GM12872 (cell line): ENCODE data around the gene BPIFB6.

Source experiments
- TF ChIP-seq, protein P1 (sequence below): IDR thresholded peaks from 3 replicates; pipeline ENCODE4 v1.5.1; 2011; ENCODE audit warnings: low read depth, mild to moderate bottlenecking, low read length, moderate library complexity; ENCODE audit not compliant: insufficient read depth

Gene BPIFB6, protein sequence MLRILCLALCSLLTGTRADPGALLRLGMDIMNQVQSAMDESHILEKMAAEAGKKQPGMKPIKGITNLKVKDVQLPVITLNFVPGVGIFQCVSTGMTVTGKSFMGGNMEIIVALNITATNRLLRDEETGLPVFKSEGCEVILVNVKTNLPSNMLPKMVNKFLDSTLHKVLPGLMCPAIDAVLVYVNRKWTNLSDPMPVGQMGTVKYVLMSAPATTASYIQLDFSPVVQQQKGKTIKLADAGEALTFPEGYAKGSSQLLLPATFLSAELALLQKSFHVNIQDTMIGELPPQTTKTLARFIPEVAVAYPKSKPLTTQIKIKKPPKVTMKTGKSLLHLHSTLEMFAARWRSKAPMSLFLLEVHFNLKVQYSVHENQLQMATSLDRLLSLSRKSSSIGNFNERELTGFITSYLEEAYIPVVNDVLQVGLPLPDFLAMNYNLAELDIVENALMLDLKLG

DNA sequence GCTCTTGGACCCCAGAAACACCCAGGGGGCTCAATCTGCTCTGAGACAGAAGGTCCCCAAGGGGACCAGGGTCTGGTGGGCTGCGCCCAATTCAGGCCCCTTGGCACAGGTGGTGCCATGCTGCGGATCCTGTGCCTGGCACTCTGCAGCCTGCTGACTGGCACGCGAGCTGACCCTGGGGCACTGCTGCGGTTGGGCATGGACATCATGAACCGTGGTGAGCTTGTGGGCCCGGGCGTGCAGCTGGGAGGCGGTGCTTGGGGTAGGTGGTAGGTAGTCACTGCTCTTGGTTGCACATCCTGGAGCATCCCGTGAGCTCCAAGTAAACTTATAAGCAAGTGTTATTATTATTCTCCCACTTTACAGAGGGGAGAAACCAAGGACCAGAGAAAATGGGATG is at the start of gene BPIFB6:
TSS of gene BPIFB6 (plus strand) at position 118 of the 400 bp plus-strand sequence. CDS start at position 118, 0 bp downstream.
- TF ChIP-seq, protein P1, sequence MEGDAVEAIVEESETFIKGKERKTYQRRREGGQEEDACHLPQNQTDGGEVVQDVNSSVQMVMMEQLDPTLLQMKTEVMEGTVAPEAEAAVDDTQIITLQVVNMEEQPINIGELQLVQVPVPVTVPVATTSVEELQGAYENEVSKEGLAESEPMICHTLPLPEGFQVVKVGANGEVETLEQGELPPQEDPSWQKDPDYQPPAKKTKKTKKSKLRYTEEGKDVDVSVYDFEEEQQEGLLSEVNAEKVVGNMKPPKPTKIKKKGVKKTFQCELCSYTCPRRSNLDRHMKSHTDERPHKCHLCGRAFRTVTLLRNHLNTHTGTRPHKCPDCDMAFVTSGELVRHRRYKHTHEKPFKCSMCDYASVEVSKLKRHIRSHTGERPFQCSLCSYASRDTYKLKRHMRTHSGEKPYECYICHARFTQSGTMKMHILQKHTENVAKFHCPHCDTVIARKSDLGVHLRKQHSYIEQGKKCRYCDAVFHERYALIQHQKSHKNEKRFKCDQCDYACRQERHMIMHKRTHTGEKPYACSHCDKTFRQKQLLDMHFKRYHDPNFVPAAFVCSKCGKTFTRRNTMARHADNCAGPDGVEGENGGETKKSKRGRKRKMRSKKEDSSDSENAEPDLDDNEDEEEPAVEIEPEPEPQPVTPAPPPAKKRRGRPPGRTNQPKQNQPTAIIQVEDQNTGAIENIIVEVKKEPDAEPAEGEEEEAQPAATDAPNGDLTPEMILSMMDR, result no peak

DNA sequence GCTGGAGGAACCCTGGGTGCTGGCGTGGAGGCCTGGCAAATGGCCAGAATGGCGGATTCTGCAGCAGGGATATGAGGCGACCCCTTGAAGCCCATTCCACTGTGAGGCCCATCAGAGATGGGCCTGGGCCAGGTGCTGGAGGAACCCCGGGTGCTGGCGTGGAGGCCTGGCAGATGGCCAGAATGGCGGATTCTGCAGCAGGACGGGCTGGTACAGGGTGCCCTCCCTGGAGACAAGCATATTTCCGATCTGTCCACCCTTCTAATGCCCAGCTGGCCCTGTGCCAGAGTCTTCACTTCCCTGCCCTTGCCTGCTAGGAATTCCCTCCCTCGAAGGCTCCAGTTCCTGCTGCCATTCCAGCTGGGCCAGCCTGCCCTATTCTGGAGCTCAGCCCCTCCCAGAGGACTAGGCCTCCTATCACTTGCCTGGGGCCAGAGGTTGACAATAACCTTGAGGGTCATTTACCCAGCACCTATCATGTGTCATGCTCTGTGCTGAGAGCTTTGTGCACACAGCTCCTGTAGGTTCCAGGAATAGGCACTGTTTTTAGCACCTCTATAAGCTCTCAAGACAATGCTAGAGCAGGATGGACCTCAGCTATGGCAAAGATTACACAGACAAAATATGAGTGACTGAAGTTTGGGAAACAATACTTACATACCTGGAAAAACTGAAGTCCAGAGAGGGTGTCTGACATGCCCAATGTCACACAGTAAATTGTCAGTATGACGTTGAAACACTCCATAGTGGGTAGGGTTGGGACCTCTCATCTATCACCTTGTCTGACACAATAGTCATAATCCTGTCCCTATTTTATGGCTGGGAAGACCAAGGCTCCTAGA is 48.6 kb upstream of the BPIFB6 start:
- TF ChIP-seq, protein P1, result no peak

DNA sequence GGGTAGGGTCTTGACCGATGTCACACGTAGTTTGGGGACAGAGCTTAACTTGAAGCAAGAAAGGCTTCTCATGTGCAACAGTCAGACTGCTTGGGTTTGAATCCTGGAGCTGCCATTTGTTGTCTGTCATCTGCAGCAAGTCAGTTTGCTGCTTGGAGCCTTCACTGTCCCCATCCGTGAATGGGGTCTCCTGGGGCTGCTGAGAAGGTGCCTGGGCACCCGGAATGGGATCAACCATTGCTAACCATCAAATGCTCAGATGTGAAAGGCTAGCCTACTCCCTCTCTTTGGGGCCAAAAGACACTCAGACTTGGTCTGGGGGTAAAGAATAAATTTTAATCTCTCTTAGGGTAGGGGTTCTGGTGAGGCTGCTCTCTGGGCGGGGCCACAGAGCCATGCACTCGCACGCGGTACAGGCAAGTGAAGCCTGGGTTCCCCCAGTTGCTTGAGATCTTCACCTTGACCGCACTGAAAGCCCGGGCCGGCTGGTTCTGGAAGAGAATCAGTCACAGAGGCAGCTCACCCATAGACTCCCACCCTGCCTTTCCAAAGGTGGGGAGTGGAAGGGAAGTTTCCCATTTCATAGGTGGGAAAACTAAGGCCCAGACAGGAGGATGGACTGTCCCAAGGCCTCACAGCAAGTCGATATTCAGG is 47.9 kb upstream of the BPIFB6 start:
- TF ChIP-seq, protein P1, result no peak

DNA sequence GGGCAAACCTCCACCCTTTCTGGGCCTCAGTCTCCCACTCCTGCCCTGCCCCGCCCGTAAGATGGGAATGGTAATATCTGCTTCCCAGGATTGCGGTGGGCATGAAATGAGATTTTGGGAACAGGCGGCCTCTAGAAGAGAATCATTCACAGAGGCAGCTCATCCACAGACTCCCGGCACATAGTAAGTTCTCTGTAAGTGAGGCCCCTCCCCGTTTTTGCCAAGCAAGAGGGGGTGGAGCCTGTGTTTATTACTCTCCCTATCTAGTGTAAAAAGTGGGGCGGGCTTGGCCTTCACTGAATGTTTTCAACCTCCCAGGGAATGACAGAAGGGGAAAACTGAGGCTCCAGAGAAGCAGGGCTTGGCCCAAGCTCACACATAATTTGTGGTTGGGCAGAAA is 47.3 kb upstream of the BPIFB6 start:
- TF ChIP-seq, protein P1, result no peak

DNA sequence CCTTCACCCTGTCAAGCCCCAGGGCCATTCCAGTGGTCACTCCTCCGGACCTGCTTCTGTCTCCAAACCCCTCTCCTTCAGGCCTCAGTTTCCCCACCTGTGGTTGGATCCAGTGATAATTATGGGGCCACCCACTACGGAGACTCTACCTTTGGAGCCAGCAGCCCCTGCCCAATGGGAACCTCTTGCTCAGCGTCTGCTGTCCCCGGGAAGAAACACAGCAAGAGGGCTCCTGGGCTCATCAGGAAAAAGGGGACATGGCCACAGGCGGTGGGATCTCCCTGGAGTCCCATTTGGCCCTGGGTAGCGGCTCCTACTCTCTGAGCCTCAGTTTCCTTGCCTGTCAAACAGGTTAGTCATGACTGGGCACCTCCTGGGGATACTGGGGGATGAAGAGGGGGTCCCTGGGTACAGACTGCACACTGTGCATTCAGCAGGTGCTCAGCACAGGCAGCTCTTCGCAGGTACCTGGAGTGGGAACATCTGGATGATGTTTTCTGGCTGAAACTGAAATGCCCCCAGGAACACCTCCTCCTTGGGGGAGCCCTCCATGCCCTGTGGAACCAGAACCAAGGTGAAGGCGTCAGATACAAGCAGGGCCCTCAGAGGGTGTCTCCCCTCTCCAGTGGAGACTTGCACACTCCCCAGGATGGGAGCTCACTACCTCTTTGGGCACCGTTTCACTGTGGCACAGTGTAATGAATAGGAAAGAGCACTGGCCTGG is 46.7 kb upstream of the BPIFB6 start:
- TF ChIP-seq, protein P1, result no peak

DNA sequence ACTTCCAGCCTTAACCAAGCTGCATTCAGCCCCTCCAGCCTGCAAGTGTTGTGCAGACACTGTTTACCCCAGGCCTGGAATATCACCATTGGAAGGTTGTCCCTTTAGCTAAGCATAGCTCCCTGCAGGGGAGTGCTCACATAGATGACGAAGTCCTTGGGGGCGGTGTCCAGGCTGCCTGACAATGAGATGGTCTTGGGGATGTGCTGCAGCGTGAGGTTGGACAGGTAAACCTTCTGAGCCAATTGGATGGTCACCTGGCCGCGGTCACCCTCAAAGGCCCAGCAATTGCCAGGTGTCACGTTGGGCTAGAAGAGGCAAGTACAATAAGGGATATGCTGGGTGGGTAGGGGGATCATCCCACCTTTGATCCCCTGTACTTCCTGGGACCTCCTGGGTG is 45.9 kb upstream of the BPIFB6 start:
- TF ChIP-seq, protein P1, result no peak
